Measurements from ENCODE around the gene LTB4R2. TPM values are rescaled to one million over a fixed set of nuclear protein-coding genes. Genes with fewer than 3 reads are reported as not detected.

LTB4R2 gene
- total and polyA plus RNA-seq, 11 donors, result 0.53 to 3.8 (median 1.6) TPM

DNA sequence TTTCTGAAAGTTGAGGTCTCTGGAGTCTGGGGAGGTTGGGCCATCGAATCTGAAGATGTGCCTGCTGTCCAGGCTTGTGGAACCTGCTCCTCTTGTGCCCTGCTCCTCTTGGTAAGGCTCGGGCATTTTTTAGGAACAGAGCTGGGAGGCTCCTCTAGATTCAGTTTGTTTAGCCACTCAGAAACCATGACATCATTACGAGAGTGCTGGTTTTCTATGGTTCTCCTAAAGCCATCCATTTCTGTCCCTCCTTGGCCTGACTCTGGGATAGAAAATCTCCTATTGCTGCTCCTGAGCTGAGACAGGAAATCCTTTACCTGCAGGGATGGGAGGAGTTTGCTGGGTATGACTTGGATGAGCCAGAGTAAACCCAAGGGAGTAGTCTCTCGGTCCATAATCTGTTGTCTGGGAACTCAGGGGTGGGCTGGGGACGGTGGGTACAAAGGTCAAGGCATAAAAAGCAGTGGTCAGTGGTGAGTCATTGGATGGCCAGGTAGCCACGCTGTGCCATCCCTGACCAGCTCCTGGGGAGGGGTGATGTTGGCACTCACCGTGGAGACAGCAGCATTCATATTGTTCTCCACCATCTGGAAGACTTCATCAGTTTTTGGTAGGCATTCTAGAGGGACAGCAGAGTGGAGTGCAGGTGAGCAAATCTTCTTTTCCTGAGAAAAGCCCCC is 27.3 kb downstream of the LTB4R2 start:
- H3K27ac ChIP-seq, result no peak overlapping the region
- H3K36me3 ChIP-seq, result peaks cover 0 to 21% (median 3%) of the 10 kb centered on the region in 9 donors
- no peaks in the 10 kb centered on the region for H3K9me3 ChIP-seq
- ATAC-seq (no peak), DNase-seq (no peak)
- H3K4me3 ChIP-seq, result no peak overlapping the region
- WGBS, 4 donors, result 79 to 94% (median 89%) methylated on average over 7 of the region's 7 CpGs
- H3K4me1 ChIP-seq, result peaks cover 8 to 66% (median 46%) of the 10 kb centered on the region in 12 donors
- intact Hi-C loops (cut with DNase I), result no loop called here
- H3K27me3 ChIP-seq, result peaks cover 0 to 54% (median 15%) of the 10 kb centered on the region in 9 donors
- no peak for TF ChIP-seq POLR2A (IDR thresholded peaks at IDR 0.05)
- TF ChIP-seq, protein P1, sequence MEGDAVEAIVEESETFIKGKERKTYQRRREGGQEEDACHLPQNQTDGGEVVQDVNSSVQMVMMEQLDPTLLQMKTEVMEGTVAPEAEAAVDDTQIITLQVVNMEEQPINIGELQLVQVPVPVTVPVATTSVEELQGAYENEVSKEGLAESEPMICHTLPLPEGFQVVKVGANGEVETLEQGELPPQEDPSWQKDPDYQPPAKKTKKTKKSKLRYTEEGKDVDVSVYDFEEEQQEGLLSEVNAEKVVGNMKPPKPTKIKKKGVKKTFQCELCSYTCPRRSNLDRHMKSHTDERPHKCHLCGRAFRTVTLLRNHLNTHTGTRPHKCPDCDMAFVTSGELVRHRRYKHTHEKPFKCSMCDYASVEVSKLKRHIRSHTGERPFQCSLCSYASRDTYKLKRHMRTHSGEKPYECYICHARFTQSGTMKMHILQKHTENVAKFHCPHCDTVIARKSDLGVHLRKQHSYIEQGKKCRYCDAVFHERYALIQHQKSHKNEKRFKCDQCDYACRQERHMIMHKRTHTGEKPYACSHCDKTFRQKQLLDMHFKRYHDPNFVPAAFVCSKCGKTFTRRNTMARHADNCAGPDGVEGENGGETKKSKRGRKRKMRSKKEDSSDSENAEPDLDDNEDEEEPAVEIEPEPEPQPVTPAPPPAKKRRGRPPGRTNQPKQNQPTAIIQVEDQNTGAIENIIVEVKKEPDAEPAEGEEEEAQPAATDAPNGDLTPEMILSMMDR (IDR thresholded peaks at IDR 0.05), result no peak

DNA sequence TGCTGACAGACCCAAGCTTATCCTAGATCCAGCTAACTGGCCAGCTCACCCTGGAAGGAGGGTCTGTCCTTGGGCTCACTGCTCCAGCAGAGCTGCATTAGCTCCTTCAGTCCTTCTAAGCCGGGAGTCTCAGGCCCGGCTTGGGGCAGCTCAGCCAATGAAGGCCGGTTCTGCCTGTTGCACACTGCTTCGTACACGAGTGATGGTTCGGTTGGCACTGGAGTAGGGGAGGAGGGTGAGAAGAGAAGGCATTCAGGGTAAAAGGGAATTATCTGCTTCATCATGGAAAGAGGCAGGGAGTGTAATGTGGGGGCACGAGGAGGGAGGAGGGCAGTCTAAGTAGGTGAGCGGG is 27.9 kb downstream of the LTB4R2 start:
- DNase-seq (no peak), ATAC-seq (no peak)
- intact Hi-C loops (cut with DNase I), result no loop called here
- TF ChIP-seq, protein P1 (IDR thresholded peaks at IDR 0.05), result no peak
- TF ChIP-seq POLR2A (IDR thresholded peaks at IDR 0.05), result no peak
- peaks cover 0 to 16% (median 0%) of the 10 kb centered on the region in 9 donors for H3K36me3 ChIP-seq
- H3K27ac ChIP-seq, result no peak overlapping the region
- WGBS, 4 donors, result 91 to 96% (median 93%) methylated on average over 8 of the region's 8 CpGs
- no peak overlapping the region for H3K4me3 ChIP-seq
- H3K27me3 ChIP-seq, result peaks cover 0 to 50% (median 15%) of the 10 kb centered on the region in 9 donors
- no peaks in the 10 kb centered on the region for H3K9me3 ChIP-seq
- H3K4me1 ChIP-seq, result peaks cover 3 to 61% (median 41%) of the 10 kb centered on the region in 12 donors

DNA sequence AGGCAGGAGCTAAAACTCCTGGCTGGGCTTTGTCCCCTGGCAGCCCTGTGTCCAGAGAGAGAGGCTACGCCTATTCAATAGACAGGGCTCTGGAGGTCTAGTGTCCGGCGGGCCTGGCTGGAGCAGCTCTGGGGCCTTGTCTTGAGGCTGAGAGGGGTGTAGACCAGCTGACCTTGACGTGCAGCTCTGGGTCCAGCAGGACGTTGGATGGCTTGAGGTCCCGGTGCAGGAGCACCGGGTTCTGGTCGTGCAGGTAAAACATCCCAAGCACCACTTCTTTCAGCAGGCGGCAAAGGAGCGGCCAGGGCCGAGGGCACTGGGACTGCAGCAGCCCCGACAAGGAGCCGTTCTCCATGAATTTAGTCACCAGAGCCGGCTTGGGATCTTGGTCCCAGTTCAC is 28.9 kb downstream of the LTB4R2 start:
- Histone ChIP-seq H3K4me1 (peaks cover 3 to 51% (median 31%) of the 10 kb centered on the region in 12 donors), H3K27me3 (peaks cover 0 to 41% (median 14%) of the 10 kb centered on the region in 9 donors), H3K9me3 (no peaks in the 10 kb centered on the region), H3K36me3 (peaks cover 0 to 13% (median 0%) of the 10 kb centered on the region in 9 donors), H3K4me3 (peak overlapping the region; percentile 17 to 67 (median 52)), H3K27ac (peak overlapping the region in 6 of 12 donors; percentile 39 to 81 (median 64))
- 71 to 85% (median 75%) methylated on average over 11 to 14 of the region's 14 CpGs for WGBS, 4 donors
- no peak for DNase-seq
- intact Hi-C loops (cut with DNase I), result no loop called here
- no peak for ATAC-seq
- TF ChIP-seq, protein P1 (IDR thresholded peaks at IDR 0.05), result no peak
- TF ChIP-seq POLR2A (IDR thresholded peaks at IDR 0.05), result no peak

DNA sequence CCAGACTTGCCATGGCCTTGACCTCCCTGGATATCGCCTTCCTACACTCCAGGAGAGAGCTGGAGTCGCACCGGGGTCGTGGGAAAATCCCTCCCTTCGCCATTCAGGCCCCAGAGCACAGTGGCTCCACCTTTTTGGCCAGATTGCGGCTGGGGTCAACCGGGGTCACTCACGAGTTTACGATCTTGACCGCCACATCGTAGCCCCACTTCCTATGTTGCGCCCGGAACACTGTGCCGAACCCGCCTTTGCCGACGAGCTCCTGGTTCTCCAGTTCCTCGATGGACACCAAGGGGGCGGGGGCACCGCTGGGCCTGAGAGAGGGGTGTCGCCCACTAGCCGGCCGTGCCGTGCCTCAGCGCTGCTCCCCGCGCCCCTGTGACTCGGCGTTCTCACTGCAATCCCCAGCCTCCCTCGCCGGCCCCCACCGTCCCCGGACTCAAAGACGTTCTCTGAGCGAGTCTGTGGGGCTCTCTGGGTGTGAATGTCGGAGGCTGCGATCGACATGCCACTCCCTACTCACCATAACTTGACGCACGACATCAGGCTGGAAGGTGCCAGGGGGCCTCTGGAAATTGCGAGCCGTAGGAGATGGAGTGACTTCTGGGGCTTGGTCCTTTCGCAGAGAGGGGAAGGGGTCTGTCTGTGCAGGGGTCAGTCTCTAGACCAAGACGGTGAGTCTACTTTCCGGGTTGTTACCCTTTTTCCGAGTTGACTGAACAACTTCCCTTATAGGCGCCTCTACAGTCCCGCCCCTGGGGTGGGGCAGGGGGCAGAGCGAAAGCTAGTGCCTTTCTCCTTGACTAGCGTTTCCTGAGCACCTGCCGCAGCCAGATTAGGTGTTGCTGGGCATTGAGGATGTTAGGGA is 29.6 kb downstream of the LTB4R2 start, which contains the start of gene RIPK3:
Gene RIPK3 (minus strand): TSS at position 708 of the 868 bp plus-strand sequence. CDS start 165 bp downstream, at position 543.
- 13 to 25% (median 17%) methylated on average over 37 to 51 of the region's 51 CpGs for WGBS, 4 donors
- intact Hi-C loops (cut with DNase I), result no loop called here
- TF ChIP-seq, protein P1 (IDR thresholded peaks at IDR 0.05), result no peak
- peak in 1 of 2 donors; percentile 26 for TF ChIP-seq POLR2A (IDR thresholded peaks at IDR 0.05)
- Histone ChIP-seq H3K4me3 (peak within 1 kb of the TSS; percentile 17 to 67 (median 52)), H3K36me3 (peaks cover 0 to 13% (median 0%) of the 10 kb centered on the region in 9 donors), H3K27me3 (peaks cover 0 to 34% (median 7%) of the 10 kb centered on the region in 9 donors), H3K4me1 (peaks cover 3 to 44% (median 25%) of the 10 kb centered on the region in 12 donors), H3K9me3 (no peaks in the 10 kb centered on the region), H3K27ac (peak within 1 kb of the TSS in 9 of 12 donors; percentile 20 to 81 (median 65))
- peak; percentile 32 to 62 (median 61) for ATAC-seq
- peak; percentile 42 to 83 (median 57) for DNase-seq

All from heart left ventricle (tissue), 16 donors.